ENCODE results near the gene UBE2M. TPM values are rescaled to one million over a fixed set of nuclear protein-coding genes. Genes with fewer than 3 reads are reported as not detected.
A peak's percentile ranks its signal among the peaks of the same experiment; 100 is the strongest.
"Not testable (repeated sequence)": the region's sequence is repeated elsewhere in the genome, so short reads cannot be mapped to it uniquely, and the experiment has no call there.

The UBE2M gene
- polyA plus RNA-seq, 1 experiment, result 66.6 TPM

- Histone ChIP-seq H3K36me3 (ENCODE audit: control insufficient read depth, insufficient read depth, low read length) (peaks cover 41% of the 10 kb centered on the region), H3K4me3 (ENCODE audit: low read depth, low read length) (peak overlapping the region; percentile 96), H3K27me3 (ENCODE audit: control insufficient read depth, insufficient read depth, low read length) (no peaks in the 10 kb centered on the region)
- ChIA-PET CTCF (interaction anchor here (0.6 to 3.3 kb wide), 2 partner anchors 27 to 249 kb away, joined by 3 to 19 read pairs; partner anchors contain the start of gene ZBTB45), POLR2A (no interaction called here)
- TF ChIP-seq CTCF (IDR thresholded peaks at IDR 0.05; ENCODE audit: insufficient read depth, low read depth, low read length), result no peak
- no peak for DNase-seq (ENCODE audit: low read depth)
Measured at GRCh38 chr19:58546019-58546530, 12.3 kb downstream of the UBE2M start.

- DNase-seq (ENCODE audit: low read depth), result no peak
- ChIA-PET CTCF (interaction anchor here (3.3 kb wide), 1 partner anchor 26 kb away, joined by 19 read pairs; the partner anchor contains the start of gene ZBTB45), POLR2A (interaction anchor here (0.9 to 1.4 kb wide), 2 partner anchors 9 to 14 kb away, joined by 3 to 8 read pairs; partner anchors contain the start of gene CHMP2A)
- H3K27me3 ChIP-seq (ENCODE audit: control insufficient read depth, insufficient read depth, low read length), result peaks cover 1% of the 10 kb centered on the region
- H3K4me3 ChIP-seq (ENCODE audit: low read depth, low read length), result peak overlapping the region; percentile 96
- no peak for TF ChIP-seq CTCF (IDR thresholded peaks at IDR 0.05; ENCODE audit: insufficient read depth, low read depth, low read length)
- H3K36me3 ChIP-seq (ENCODE audit: control insufficient read depth, insufficient read depth, low read length), result peaks cover 35% of the 10 kb centered on the region
Measured at GRCh38 chr19:58545286-58546018, 13.0 kb downstream of the UBE2M start.

GRCh38 chr19:58544591-58545285, 13.7 kb downstream of the UBE2M start:
- DNase-seq (ENCODE audit: low read depth), result no peak
- TF ChIP-seq CTCF (IDR thresholded peaks at IDR 0.05; ENCODE audit: insufficient read depth, low read depth, low read length), result no peak
- Histone ChIP-seq H3K36me3 (ENCODE audit: control insufficient read depth, insufficient read depth, low read length) (peaks cover 28% of the 10 kb centered on the region), H3K4me3 (ENCODE audit: low read depth, low read length) (peak overlapping the region; percentile 96), H3K27me3 (ENCODE audit: control insufficient read depth, insufficient read depth, low read length) (peaks cover 4% of the 10 kb centered on the region)
- ChIA-PET POLR2A (interaction anchor here (0.9 to 1.4 kb wide), 4 partner anchors 9 to 25 kb away, joined by 3 to 10 read pairs (median 8); partner anchors contain the start of genes CHMP2A and ZBTB45), CTCF (interaction anchor here (3.3 kb wide), 1 partner anchor 25 kb away, joined by 19 read pairs; the partner anchor contains the start of gene ZBTB45)

- H3K4me3 ChIP-seq (ENCODE audit: low read depth, low read length), result peak within 1 kb of the TSS; percentile 96
- peaks cover 21% of the 10 kb centered on the region for H3K36me3 ChIP-seq (ENCODE audit: control insufficient read depth, insufficient read depth, low read length)
- H3K27me3 ChIP-seq (ENCODE audit: control insufficient read depth, insufficient read depth, low read length), result peaks cover 10% of the 10 kb centered on the region
- ChIA-PET CTCF (interaction anchor here (1.0 to 3.3 kb wide), 2 partner anchors 24 to 30 kb away, joined by 6 to 19 read pairs; partner anchors contain the start of gene ZBTB45), POLR2A (interaction anchor here (1.2 to 1.4 kb wide), 3 partner anchors 10 to 24 kb away, joined by 8 to 10 read pairs (median 8); partner anchors contain the start of genes CHMP2A and ZBTB45)
- peak; percentile 97 for DNase-seq (ENCODE audit: low read depth)
- TF ChIP-seq CTCF (IDR thresholded peaks at IDR 0.05; ENCODE audit: insufficient read depth, low read depth, low read length), result no peak
Measured at GRCh38 chr19:58543826-58544590, 14.4 kb downstream of the UBE2M start, which contains the start of gene TRIM28. TRIM28 (plus strand) TSS chr19:58544064; CDS start chr19:58544758, 694 bp downstream.

GRCh38 chr19:58542641-58543372, 15.6 kb downstream of the UBE2M start:
- H3K4me3 ChIP-seq (ENCODE audit: low read depth, low read length); DNase-seq (ENCODE audit: low read depth); H3K36me3 ChIP-seq (ENCODE audit: control insufficient read depth, insufficient read depth, low read length): not testable (repeated sequence)
- H3K27me3 ChIP-seq (ENCODE audit: control insufficient read depth, insufficient read depth, low read length), result peaks cover 15% of the 10 kb centered on the region
- ChIA-PET CTCF (interaction anchor here (1.0 to 3.3 kb wide), 2 partner anchors 23 to 29 kb away, joined by 6 to 19 read pairs; partner anchors contain the start of gene ZBTB45), POLR2A (interaction anchor here (0.6 kb wide), 1 partner anchor 12 kb away, joined by 7 read pairs; the partner anchor contains the start of gene CHMP2A)

GRCh38 chr19:58539169-58539559, 19.2 kb downstream of the UBE2M start:
- H3K4me3 ChIP-seq (ENCODE audit: low read depth, low read length); DNase-seq (ENCODE audit: low read depth); H3K36me3 ChIP-seq (ENCODE audit: control insufficient read depth, insufficient read depth, low read length); POLR2A ChIA-PET; CTCF ChIA-PET: not testable (repeated sequence)
- H3K27me3 ChIP-seq (ENCODE audit: control insufficient read depth, insufficient read depth, low read length), result peaks cover 24% of the 10 kb centered on the region

Measured in BJ (cell line).